RWPE2 (cell line): ENCODE results near the gene CABLES2.

Experiments
- ATAC-seq: fragments of 200-7000 bp; cut with Tn5 transposase; 3 replicates; pipeline ENCODE4 v1.9.1; 2021; ENCODE audit warnings: low read depth
- DNase-seq: peaks from one replicate; pipeline ENCODE4 v3.0.0-alpha.2; 2020; ENCODE audit warnings: low spot score
- H3K27ac ChIP-seq: fragments of 450-650 bp; 2 replicates; pipeline ENCODE4 v1.5.1; 2017; ENCODE audit warnings: mild to moderate bottlenecking; ENCODE audit not compliant: poor library complexity, severe bottlenecking
- H3K27me3 ChIP-seq: fragments of 250-450 bp; sonication (Bioruptor Pico); 2 replicates; pipeline ENCODE4 v1.5.1; 2021; ENCODE audit warnings: mild to moderate bottlenecking, moderate library complexity; ENCODE audit not compliant: insufficient read depth, poor library complexity, severe bottlenecking
- H3K36me3 ChIP-seq: fragments of 250-450 bp; sonication (Bioruptor Pico); 2 replicates; pipeline ENCODE4 v1.5.1; 2020; ENCODE audit warnings: low read depth, mild to moderate bottlenecking, moderate library complexity
- H3K4me1 ChIP-seq: fragments of 250-450 bp; sonication (Bioruptor Pico); 2 replicates; pipeline ENCODE4 v1.5.1; 2021; ENCODE audit warnings: mild to moderate bottlenecking, moderate library complexity; ENCODE audit not compliant: insufficient read depth, poor library complexity, severe bottlenecking
- H3K4me3 ChIP-seq: fragments of 250-450 bp; sonication (Bioruptor Pico); 2 replicates; pipeline ENCODE4 v1.5.1; 2021; ENCODE audit warnings: mild to moderate bottlenecking, moderate library complexity; ENCODE audit not compliant: severe bottlenecking
- H3K9me3 ChIP-seq: fragments of 250-450 bp; sonication (Bioruptor Pico); 2 replicates; pipeline ENCODE4 v1.5.1; 2021; ENCODE audit warnings: mild to moderate bottlenecking, moderate library complexity; ENCODE audit not compliant: severe bottlenecking
- TF ChIP-seq, protein P1 (sequence below): fragments of 450-650 bp; IDR thresholded peaks from one replicate; pipeline ENCODE4 v1.5.1; 2017; ENCODE audit warnings: mild to moderate bottlenecking, moderate library complexity; ENCODE audit not compliant: poor library complexity, severe bottlenecking

CABLES2 gene

DNA sequence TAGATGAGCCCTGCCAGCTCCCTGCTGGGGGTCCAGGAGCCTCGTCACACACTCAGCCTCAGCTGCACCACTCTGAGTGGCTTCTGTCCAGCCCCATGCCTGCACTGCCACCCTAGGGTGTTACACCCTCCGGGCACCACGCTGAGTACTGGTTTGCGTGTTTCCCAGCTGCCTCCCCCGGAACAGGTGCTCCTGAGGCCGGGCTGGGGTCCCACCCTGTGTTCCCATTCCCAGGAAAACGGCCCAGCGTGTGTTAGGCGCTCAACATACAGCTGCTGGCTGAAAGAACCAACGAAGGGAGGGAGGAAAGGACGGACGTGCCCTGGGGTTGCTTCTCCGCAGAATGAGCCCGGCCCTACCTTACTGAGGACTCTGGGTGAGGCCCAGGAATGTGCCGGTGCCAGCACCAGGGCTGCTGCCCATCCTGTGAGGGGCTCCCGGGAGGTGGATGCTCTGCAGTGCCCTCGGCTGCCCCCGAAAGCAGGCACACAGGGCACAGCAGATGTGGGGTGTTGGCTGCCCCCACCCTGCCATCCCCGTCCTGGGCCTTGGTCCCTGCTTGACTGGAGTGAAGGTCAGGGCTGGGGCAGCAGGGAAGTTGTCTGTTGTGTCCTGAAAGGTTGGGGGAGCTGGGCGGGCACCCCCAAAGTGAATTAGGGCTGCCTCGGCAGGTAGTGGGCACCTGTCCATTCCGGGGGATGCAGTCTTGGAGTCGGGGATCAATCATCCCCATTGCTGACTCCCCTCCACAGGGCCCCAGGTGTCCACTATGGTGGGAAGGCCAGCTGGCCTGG, 56.3 kb downstream of the CABLES2 start:
- DNase-seq (peak; percentile 88), ATAC-seq (peak; percentile 43)
- Histone ChIP-seq H3K27me3 (no peaks in the 10 kb centered on the region), H3K4me1 (peaks cover 59% of the 10 kb centered on the region), H3K36me3 (peaks cover 86% of the 10 kb centered on the region), H3K9me3 (no peaks in the 10 kb centered on the region), H3K4me3 (no peak overlapping the region), H3K27ac (peak overlapping the region; percentile 99)
- TF ChIP-seq, protein P1, sequence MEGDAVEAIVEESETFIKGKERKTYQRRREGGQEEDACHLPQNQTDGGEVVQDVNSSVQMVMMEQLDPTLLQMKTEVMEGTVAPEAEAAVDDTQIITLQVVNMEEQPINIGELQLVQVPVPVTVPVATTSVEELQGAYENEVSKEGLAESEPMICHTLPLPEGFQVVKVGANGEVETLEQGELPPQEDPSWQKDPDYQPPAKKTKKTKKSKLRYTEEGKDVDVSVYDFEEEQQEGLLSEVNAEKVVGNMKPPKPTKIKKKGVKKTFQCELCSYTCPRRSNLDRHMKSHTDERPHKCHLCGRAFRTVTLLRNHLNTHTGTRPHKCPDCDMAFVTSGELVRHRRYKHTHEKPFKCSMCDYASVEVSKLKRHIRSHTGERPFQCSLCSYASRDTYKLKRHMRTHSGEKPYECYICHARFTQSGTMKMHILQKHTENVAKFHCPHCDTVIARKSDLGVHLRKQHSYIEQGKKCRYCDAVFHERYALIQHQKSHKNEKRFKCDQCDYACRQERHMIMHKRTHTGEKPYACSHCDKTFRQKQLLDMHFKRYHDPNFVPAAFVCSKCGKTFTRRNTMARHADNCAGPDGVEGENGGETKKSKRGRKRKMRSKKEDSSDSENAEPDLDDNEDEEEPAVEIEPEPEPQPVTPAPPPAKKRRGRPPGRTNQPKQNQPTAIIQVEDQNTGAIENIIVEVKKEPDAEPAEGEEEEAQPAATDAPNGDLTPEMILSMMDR: peak; percentile 25

GRCh38 chr20:62350098-62350628, 56.9 kb downstream of the CABLES2 start:
- no peak overlapping the region for H3K4me3 ChIP-seq
- peak overlapping the region; percentile 99 for H3K27ac ChIP-seq
- no peak for DNase-seq
- H3K36me3 ChIP-seq: peaks cover 86% of the 10 kb centered on the region
- TF ChIP-seq, protein P1: no peak
- peak; percentile 69 for ATAC-seq
- no peaks in the 10 kb centered on the region for H3K27me3 ChIP-seq
- peaks cover 53% of the 10 kb centered on the region for H3K4me1 ChIP-seq
- H3K9me3 ChIP-seq: no peaks in the 10 kb centered on the region

GRCh38 chr20:62349556-62350097, 57.5 kb downstream of the CABLES2 start:
- Histone ChIP-seq H3K36me3 (peaks cover 86% of the 10 kb centered on the region), H3K4me1 (peaks cover 47% of the 10 kb centered on the region), H3K4me3 (no peak overlapping the region), H3K27me3 (no peaks in the 10 kb centered on the region), H3K27ac (peak overlapping the region; percentile 99), H3K9me3 (no peaks in the 10 kb centered on the region)
- TF ChIP-seq, protein P1: no peak
- DNase-seq: no peak
- ATAC-seq: no peak

- H3K4me3 ChIP-seq: no peak overlapping the region
- peaks cover 91% of the 10 kb centered on the region for H3K36me3 ChIP-seq
- DNase-seq (no peak), ATAC-seq (no peak)
- TF ChIP-seq, protein P1: no peak
- no peaks in the 10 kb centered on the region for H3K9me3 ChIP-seq
- H3K27ac ChIP-seq: peak overlapping the region; percentile 2
- H3K27me3 ChIP-seq: no peaks in the 10 kb centered on the region
- peaks cover 39% of the 10 kb centered on the region for H3K4me1 ChIP-seq
These were observed 58.5 kb downstream of the CABLES2 start for GRCh38 chr20:62348604-62349003.
